GM23338 (cell line): ENCODE results near the gene ARHGDIA. TPM values are rescaled to one million over a fixed set of nuclear protein-coding genes. Genes with fewer than 3 reads are reported as not detected.

Source experiments
- ATAC-seq: fragments of 200-7000 bp; cut with Tn5 transposase; 3 replicates; pipeline ENCODE4 v1.9.1; 2020
- DNase-seq: peaks from one replicate; pipeline ENCODE4 v3.0.0-alpha.2; 2015; ENCODE audit warnings: low spot score
- H2AFZ ChIP-seq: fragments of 200-600 bp; sonication (generic); 2 replicates; pipeline ENCODE4 v1.8.0; 2016; ENCODE audit warnings: antibody characterized with exemption, mild to moderate bottlenecking, moderate library complexity
- H3F3A ChIP-seq: fragments of 200-600 bp; sonication (generic); replicated peaks from 2 replicates; pipeline ENCODE4 v1.8.0; 2017; ENCODE audit warnings: antibody characterized with exemption, mixed run types, low read depth
- H3K27ac ChIP-seq: fragments of 200-600 bp; sonication (generic); 2 replicates; pipeline ENCODE4 v1.6.1; 2016; ENCODE audit warnings: low read depth
- H3K27me3 ChIP-seq: fragments of 200-600 bp; sonication (generic); 2 replicates; pipeline ENCODE4 v1.8.0; 2016; ENCODE audit warnings: mild to moderate bottlenecking, mixed run types, moderate library complexity; ENCODE audit not compliant: insufficient read depth
- H3K36me3 ChIP-seq: fragments of 200-600 bp; sonication (generic); 2 replicates; pipeline ENCODE4 v1.8.0; 2016; ENCODE audit warnings: mild to moderate bottlenecking; ENCODE audit not compliant: insufficient read depth
- H3K4me1 ChIP-seq: fragments of 200-600 bp; sonication (generic); 2 replicates; pipeline ENCODE4 v1.8.0; 2016; ENCODE audit warnings: mild to moderate bottlenecking, moderate library complexity; ENCODE audit not compliant: insufficient read depth
- H3K4me2 ChIP-seq: fragments of 200-600 bp; sonication (generic); 2 replicates; pipeline ENCODE4 v1.7.1; 2017; ENCODE audit warnings: mixed run types
- H3K4me3 ChIP-seq: fragments of 200-600 bp; sonication (generic); 2 replicates; pipeline ENCODE4 v1.6.1; 2016; ENCODE audit warnings: mixed run types
- H3K79me2 ChIP-seq: fragments of 200-600 bp; sonication (generic); replicated peaks from 2 replicates; pipeline ENCODE4 v1.8.0; 2017; ENCODE audit warnings: mild to moderate bottlenecking; ENCODE audit not compliant: insufficient read depth
- H3K9me2 ChIP-seq: fragments of 200-600 bp; sonication (generic); 2 replicates; pipeline ENCODE4 v1.8.0; 2017; ENCODE audit not compliant: insufficient read depth
- H4K20me1 ChIP-seq: fragments of 200-600 bp; sonication (generic); replicated peaks from 2 replicates; pipeline ENCODE4 v1.8.0; 2017; ENCODE audit warnings: mild to moderate bottlenecking; ENCODE audit not compliant: insufficient read depth
- H3K27ac Mint-ChIP-seq: 2 replicates; pipeline ENCODE4 v1.8.0; 2020; ENCODE audit warnings: inconsistent platforms, mild to moderate bottlenecking, moderate library complexity, mixed read lengths
- H3K27me3 Mint-ChIP-seq: 3 replicates; pipeline ENCODE4 v1.8.0; 2022; ENCODE audit warnings: low read depth, mild to moderate bottlenecking, moderate library complexity, mixed read lengths, inconsistent platforms; ENCODE audit not compliant: insufficient read depth, poor library complexity
- H3K36me3 Mint-ChIP-seq: 3 replicates; pipeline ENCODE4 v1.8.0; 2021; ENCODE audit warnings: low read depth, mild to moderate bottlenecking, inconsistent platforms, moderate library complexity, mixed read lengths
- H3K4me1 Mint-ChIP-seq: 3 replicates; pipeline ENCODE4 v1.8.0; 2020; ENCODE audit warnings: mild to moderate bottlenecking, inconsistent platforms, mixed read lengths
- H3K4me3 Mint-ChIP-seq: 3 replicates; pipeline ENCODE4 v1.8.0; 2021; ENCODE audit warnings: moderate library complexity, mild to moderate bottlenecking, inconsistent platforms, mixed read lengths
- H3K9me3 Mint-ChIP-seq: 3 replicates; pipeline ENCODE4 v1.8.0; 2020; ENCODE audit warnings: moderate library complexity, mild to moderate bottlenecking, inconsistent platforms, mixed read lengths
- CREB1 ChIP-seq: fragments of 250-450 bp; sonication (Bioruptor Pico); IDR thresholded peaks from 2 replicates; pipeline ENCODE4 v1.5.0; 2020; ENCODE audit warnings: low read depth, mild to moderate bottlenecking, moderate library complexity
- EZH2 ChIP-seq: fragments of 200-600 bp; sonication (generic); IDR thresholded peaks from one replicate; pipeline ENCODE4 v1.8.0; 2017; ENCODE audit warnings: antibody characterized with exemption, mild to moderate bottlenecking, low read depth; ENCODE audit not compliant: unreplicated experiment
- EZH2phosphoT487 ChIP-seq: fragments of 200-600 bp; sonication (generic); IDR thresholded peaks from one replicate; pipeline ENCODE4 v1.8.1; 2018; ENCODE audit warnings: antibody characterized with exemption; ENCODE audit not compliant: unreplicated experiment
- JUNB ChIP-seq: IDR thresholded peaks from one replicate; pipeline ENCODE4 v1.6.1; 2016; ENCODE audit warnings: antibody characterized with exemption; ENCODE audit not compliant: unreplicated experiment
- NANOG ChIP-seq: IDR thresholded peaks from 2 replicates; pipeline ENCODE4 v1.6.1; 2016; ENCODE audit warnings: antibody characterized with exemption, borderline replicate concordance
- POLR2AphosphoS5 ChIP-seq: IDR thresholded peaks from 2 replicates; pipeline ENCODE4 v1.6.1; 2016; ENCODE audit warnings: antibody characterized with exemption, low read depth
- STAT1 ChIP-seq: IDR thresholded peaks from one replicate; pipeline ENCODE4 v1.6.1; 2016; ENCODE audit warnings: antibody characterized with exemption; ENCODE audit not compliant: unreplicated experiment
- ZNF114 ChIP-seq: fragments of 250-450 bp; sonication (Bioruptor Pico); IDR thresholded peaks from 2 replicates; pipeline ENCODE4 v1.5.0; 2020; ENCODE audit warnings: mild to moderate bottlenecking, moderate library complexity
- ZNF331 ChIP-seq: fragments of 250-450 bp; sonication (Bioruptor Pico); IDR thresholded peaks from 2 replicates; pipeline ENCODE4 v1.5.0; 2020; ENCODE audit warnings: low read depth, mild to moderate bottlenecking, moderate library complexity
- polyA plus RNA-seq: library from polyadenylated mRNA; unstranded; fragments of >200 nt; fragmentation: Nextera tagmentation; extraction: Ambion mirVana; gene quantifications from 2 replicates; pipeline ENCODE4 v1.2.1, GENCODE V29; 2016
- total RNA-seq: library from RNA; depleted of rRNA; stranded (reverse); fragments of >200 nt; shearing (Covaris generic); gene quantifications from 2 replicates; pipeline ENCODE4 v1.2.3, GENCODE V29; 2014
- TF ChIP-seq, protein P1 (sequence below): fragments of 250-450 bp; sonication (Bioruptor Pico); IDR thresholded peaks from 2 replicates; pipeline ENCODE4 v1.5.0; 2020; ENCODE audit warnings: mild to moderate bottlenecking, moderate library complexity
- TF ChIP-seq, protein P2 (sequence below): IDR thresholded peaks from one replicate; pipeline ENCODE4 v1.6.1; 2018; ENCODE audit warnings: antibody characterized with exemption; ENCODE audit not compliant: unreplicated experiment
- TF ChIP-seq, protein P3 (sequence below), 2 experiments: fragments of 200-600 bp in 1 of 2; sonication (generic) in 1 of 2; conservative IDR thresholded peaks; 2 replicates each; pipeline versions ENCODE4 v1.5.1 to v1.6.1; 2016 to 2017; ENCODE audit warnings: antibody characterized with exemption in 2 of 2, low read depth in 2 of 2, mild to moderate bottlenecking in 2 of 2, moderate library complexity in 1 of 2
- TF ChIP-seq, protein P4 (sequence below): IDR thresholded peaks from 2 replicates; pipeline ENCODE4 v1.6.1; 2016; ENCODE audit warnings: antibody characterized with exemption

Gene ARHGDIA
- total and polyA plus RNA-seq, 2 experiments from 2014 or later, result 125 to 140 TPM

DNA sequence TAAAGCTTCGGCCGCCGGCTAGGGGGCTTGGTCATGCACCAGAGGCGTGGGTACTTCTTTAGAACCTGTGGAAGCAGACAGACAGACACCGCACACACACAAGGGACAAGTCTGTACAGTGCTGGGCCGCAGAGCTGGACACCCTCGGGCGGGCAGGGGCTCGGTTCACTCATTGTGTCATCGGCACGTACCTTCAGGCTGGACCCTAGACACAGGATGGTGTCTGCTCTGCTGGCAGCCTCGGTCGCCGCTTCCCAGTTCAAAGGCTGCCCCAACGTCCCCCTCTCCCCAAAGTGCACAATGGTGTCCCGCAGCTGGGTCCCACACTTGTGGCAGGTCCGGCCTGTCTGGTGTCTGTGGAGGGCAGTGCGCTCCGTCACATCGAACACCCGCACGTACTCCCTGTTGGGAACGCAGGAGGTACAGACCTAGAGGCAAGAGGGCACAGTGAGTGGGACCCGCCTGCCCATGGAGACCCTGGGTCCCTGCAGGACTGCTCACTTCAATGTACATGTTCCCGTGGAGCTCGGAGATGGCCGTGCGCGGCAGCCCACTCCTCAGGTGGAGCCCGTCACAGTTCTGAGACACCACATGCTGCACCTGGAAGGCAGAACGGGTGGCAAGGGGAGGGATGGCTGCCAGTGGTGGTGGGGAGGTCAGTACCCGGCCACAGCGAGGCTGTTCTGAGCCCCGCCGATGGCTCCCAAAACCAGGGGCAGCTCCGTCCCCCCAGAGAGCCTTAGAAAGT lies 43.1 kb upstream of the ARHGDIA start:
- no peaks in the 10 kb centered on the region for H3K27me3 ChIP-seq
- DNase-seq, result no peak

More for the DNA sequence above, 43.1 kb upstream of the ARHGDIA start:
- Histone ChIP-seq H3K36me3 (no peaks in the 10 kb centered on the region), H3K4me1 (peaks cover 17% of the 10 kb centered on the region), H3K4me3 (no peak overlapping the region), H3K27ac (no peak overlapping the region), H3K4me2 (no peak overlapping the region), H3F3A (peaks cover 44% of the 10 kb centered on the region), H3K9me2 (no peaks in the 10 kb centered on the region), H4K20me1 (peaks cover 9% of the 10 kb centered on the region), H2AFZ (no peak overlapping the region), H3K79me2 (peaks cover 21% of the 10 kb centered on the region)
- Mint-ChIP-seq H3K4me1 (peaks cover 18% of the 10 kb centered on the region), H3K9me3 (no peaks in the 10 kb centered on the region), H3K36me3 (peaks cover 44% of the 10 kb centered on the region), H3K27me3 (peaks cover 34% of the 10 kb centered on the region), H3K27ac (no peak overlapping the region), H3K4me3 (no peak overlapping the region)
- no peak for ATAC-seq
- TF ChIP-seq, protein P1, sequence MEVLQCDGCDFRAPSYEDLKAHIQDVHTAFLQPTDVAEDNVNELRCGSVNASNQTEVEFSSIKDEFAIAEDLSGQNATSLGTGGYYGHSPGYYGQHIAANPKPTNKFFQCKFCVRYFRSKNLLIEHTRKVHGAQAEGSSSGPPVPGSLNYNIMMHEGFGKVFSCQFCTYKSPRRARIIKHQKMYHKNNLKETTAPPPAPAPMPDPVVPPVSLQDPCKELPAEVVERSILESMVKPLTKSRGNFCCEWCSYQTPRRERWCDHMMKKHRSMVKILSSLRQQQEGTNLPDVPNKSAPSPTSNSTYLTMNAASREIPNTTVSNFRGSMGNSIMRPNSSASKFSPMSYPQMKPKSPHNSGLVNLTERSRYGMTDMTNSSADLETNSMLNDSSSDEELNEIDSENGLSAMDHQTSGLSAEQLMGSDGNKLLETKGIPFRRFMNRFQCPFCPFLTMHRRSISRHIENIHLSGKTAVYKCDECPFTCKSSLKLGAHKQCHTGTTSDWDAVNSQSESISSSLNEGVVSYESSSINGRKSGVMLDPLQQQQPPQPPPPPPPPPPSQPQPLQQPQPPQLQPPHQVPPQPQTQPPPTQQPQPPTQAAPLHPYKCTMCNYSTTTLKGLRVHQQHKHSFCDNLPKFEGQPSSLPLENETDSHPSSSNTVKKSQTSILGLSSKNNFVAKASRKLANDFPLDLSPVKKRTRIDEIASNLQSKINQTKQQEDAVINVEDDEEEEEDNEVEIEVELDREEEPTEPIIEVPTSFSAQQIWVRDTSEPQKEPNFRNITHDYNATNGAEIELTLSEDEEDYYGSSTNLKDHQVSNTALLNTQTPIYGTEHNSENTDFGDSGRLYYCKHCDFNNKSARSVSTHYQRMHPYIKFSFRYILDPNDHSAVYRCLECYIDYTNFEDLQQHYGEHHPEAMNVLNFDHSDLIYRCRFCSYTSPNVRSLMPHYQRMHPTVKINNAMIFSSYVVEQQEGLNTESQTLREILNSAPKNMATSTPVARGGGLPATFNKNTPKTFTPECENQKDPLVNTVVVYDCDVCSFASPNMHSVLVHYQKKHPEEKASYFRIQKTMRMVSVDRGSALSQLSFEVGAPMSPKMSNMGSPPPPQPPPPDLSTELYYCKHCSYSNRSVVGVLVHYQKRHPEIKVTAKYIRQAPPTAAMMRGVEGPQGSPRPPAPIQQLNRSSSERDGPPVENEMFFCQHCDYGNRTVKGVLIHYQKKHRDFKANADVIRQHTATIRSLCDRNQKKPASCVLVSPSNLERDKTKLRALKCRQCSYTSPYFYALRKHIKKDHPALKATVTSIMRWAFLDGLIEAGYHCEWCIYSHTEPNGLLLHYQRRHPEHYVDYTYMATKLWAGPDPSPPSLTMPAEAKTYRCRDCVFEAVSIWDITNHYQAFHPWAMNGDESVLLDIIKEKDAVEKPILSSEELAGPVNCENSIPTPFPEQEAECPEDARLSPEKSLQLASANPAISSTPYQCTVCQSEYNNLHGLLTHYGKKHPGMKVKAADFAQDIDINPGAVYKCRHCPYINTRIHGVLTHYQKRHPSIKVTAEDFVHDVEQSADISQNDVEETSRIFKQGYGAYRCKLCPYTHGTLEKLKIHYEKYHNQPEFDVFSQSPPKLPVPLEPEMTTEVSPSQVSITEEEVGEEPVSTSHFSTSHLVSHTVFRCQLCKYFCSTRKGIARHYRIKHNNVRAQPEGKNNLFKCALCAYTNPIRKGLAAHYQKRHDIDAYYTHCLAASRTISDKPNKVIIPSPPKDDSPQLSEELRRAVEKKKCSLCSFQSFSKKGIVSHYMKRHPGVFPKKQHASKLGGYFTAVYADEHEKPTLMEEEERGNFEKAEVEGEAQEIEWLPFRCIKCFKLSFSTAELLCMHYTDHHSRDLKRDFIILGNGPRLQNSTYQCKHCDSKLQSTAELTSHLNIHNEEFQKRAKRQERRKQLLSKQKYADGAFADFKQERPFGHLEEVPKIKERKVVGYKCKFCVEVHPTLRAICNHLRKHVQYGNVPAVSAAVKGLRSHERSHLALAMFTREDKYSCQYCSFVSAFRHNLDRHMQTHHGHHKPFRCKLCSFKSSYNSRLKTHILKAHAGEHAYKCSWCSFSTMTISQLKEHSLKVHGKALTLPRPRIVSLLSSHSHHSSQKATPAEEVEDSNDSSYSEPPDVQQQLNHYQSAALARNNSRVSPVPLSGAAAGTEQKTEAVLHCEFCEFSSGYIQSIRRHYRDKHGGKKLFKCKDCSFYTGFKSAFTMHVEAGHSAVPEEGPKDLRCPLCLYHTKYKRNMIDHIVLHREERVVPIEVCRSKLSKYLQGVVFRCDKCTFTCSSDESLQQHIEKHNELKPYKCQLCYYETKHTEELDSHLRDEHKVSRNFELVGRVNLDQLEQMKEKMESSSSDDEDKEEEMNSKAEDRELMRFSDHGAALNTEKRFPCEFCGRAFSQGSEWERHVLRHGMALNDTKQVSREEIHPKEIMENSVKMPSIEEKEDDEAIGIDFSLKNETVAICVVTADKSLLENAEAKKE (CRISPR knock-in tag), result no peak
- no peak for TF ChIP-seq POLR2AphosphoS5
- TF ChIP-seq, protein P2, sequence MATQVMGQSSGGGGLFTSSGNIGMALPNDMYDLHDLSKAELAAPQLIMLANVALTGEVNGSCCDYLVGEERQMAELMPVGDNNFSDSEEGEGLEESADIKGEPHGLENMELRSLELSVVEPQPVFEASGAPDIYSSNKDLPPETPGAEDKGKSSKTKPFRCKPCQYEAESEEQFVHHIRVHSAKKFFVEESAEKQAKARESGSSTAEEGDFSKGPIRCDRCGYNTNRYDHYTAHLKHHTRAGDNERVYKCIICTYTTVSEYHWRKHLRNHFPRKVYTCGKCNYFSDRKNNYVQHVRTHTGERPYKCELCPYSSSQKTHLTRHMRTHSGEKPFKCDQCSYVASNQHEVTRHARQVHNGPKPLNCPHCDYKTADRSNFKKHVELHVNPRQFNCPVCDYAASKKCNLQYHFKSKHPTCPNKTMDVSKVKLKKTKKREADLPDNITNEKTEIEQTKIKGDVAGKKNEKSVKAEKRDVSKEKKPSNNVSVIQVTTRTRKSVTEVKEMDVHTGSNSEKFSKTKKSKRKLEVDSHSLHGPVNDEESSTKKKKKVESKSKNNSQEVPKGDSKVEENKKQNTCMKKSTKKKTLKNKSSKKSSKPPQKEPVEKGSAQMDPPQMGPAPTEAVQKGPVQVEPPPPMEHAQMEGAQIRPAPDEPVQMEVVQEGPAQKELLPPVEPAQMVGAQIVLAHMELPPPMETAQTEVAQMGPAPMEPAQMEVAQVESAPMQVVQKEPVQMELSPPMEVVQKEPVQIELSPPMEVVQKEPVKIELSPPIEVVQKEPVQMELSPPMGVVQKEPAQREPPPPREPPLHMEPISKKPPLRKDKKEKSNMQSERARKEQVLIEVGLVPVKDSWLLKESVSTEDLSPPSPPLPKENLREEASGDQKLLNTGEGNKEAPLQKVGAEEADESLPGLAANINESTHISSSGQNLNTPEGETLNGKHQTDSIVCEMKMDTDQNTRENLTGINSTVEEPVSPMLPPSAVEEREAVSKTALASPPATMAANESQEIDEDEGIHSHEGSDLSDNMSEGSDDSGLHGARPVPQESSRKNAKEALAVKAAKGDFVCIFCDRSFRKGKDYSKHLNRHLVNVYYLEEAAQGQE, result no peak
- no peak for TF ChIP-seq ZNF331 (CRISPR knock-in tag)
- no peak for TF ChIP-seq ZNF114 (CRISPR knock-in tag)
- TF ChIP-seq JUNB, result no peak
- no peak for TF ChIP-seq NANOG
- TF ChIP-seq, protein P3, sequence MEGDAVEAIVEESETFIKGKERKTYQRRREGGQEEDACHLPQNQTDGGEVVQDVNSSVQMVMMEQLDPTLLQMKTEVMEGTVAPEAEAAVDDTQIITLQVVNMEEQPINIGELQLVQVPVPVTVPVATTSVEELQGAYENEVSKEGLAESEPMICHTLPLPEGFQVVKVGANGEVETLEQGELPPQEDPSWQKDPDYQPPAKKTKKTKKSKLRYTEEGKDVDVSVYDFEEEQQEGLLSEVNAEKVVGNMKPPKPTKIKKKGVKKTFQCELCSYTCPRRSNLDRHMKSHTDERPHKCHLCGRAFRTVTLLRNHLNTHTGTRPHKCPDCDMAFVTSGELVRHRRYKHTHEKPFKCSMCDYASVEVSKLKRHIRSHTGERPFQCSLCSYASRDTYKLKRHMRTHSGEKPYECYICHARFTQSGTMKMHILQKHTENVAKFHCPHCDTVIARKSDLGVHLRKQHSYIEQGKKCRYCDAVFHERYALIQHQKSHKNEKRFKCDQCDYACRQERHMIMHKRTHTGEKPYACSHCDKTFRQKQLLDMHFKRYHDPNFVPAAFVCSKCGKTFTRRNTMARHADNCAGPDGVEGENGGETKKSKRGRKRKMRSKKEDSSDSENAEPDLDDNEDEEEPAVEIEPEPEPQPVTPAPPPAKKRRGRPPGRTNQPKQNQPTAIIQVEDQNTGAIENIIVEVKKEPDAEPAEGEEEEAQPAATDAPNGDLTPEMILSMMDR (conservative IDR thresholded peaks at IDR 0.05; ENCODE audit: low read depth in 2 of 2), result no peak
- no peak for TF ChIP-seq EZH2phosphoT487
- TF ChIP-seq EZH2, result no peak
- TF ChIP-seq STAT1, result no peak
- TF ChIP-seq, protein P4, sequence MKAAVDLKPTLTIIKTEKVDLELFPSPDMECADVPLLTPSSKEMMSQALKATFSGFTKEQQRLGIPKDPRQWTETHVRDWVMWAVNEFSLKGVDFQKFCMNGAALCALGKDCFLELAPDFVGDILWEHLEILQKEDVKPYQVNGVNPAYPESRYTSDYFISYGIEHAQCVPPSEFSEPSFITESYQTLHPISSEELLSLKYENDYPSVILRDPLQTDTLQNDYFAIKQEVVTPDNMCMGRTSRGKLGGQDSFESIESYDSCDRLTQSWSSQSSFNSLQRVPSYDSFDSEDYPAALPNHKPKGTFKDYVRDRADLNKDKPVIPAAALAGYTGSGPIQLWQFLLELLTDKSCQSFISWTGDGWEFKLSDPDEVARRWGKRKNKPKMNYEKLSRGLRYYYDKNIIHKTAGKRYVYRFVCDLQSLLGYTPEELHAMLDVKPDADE, result no peak
- no peak for TF ChIP-seq CREB1
